Measurements from ENCODE around the gene URI1. TPM values are rescaled to one million over a fixed set of nuclear protein-coding genes. Genes with fewer than 3 reads are reported as not detected.

The URI1 gene
- total RNA-seq, 4 donors from 2014 or later, result 52.2 to 63.2 (median 58.6) TPM

DNA sequence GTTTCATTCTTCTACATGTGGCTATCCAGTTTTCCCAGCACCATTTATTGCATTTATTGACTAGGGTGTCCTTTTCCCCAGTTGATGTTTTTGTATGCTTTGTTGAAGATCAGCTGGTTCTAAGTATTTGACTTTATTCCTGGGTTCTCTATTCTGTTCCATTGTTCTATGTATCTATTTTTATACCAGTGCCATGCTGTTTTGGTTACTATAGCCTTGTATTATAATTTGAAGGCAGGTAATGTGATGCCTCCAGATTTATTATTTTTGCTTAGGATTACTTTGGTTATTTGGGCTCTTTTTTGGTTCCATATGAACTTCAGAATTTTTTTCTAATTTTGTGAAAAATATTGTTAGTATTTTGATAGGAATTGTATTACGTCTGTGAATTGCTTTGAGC is 80.6 kb downstream of the URI1 start:
- TF ChIP-seq, protein P1, sequence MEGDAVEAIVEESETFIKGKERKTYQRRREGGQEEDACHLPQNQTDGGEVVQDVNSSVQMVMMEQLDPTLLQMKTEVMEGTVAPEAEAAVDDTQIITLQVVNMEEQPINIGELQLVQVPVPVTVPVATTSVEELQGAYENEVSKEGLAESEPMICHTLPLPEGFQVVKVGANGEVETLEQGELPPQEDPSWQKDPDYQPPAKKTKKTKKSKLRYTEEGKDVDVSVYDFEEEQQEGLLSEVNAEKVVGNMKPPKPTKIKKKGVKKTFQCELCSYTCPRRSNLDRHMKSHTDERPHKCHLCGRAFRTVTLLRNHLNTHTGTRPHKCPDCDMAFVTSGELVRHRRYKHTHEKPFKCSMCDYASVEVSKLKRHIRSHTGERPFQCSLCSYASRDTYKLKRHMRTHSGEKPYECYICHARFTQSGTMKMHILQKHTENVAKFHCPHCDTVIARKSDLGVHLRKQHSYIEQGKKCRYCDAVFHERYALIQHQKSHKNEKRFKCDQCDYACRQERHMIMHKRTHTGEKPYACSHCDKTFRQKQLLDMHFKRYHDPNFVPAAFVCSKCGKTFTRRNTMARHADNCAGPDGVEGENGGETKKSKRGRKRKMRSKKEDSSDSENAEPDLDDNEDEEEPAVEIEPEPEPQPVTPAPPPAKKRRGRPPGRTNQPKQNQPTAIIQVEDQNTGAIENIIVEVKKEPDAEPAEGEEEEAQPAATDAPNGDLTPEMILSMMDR (IDR thresholded peaks at IDR 0.05), result no peak
- no peak for DNase-seq (ENCODE audit: low spot score)
- ATAC-seq (ENCODE audit: low FRiP score), result no peak

DNA sequence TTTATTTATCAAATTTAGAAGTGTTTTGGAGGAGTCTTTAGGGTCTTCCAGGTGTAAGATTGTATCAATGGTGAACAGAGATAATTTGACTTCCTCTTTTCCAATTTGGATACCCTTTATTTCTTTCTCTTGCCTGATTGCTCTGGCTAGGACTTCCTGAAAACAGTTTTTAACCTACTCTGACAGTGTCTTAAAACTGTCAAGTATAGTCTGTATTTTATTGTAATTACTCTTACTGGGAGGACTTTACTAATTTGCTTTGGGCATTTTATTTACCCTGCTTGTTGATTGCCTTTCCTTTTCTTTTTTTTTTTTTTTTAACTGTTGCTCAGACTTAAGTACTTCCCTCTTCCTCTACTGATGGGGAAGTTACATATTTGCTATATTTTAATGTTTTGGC is 81.3 kb downstream of the URI1 start:
- DNase-seq (ENCODE audit: low spot score), result no peak
- no peak for ATAC-seq (ENCODE audit: low FRiP score)
- TF ChIP-seq, protein P1 (IDR thresholded peaks at IDR 0.05), result no peak

DNA sequence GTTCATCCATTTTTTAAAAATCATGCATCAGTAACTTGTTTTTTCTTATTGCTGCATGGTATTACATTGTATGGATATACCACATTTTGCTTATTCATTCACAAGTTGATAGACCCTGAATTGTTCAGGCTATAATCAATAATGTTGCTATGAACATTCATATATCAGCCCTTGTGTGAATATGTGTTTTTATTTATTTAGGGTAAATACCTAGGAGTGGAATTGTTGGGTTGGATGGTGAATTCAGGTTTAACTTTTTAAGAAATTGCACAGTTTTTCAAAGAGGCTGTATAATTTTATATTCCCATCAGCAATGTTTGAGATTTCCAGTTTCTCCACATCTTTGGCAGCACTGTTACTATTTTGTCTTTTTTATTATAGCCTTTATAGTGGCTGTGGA is 82.1 kb downstream of the URI1 start:
- TF ChIP-seq, protein P1 (IDR thresholded peaks at IDR 0.05), result no peak
- ATAC-seq (ENCODE audit: low FRiP score), result no peak
- DNase-seq (ENCODE audit: low spot score), result no peak

DNA sequence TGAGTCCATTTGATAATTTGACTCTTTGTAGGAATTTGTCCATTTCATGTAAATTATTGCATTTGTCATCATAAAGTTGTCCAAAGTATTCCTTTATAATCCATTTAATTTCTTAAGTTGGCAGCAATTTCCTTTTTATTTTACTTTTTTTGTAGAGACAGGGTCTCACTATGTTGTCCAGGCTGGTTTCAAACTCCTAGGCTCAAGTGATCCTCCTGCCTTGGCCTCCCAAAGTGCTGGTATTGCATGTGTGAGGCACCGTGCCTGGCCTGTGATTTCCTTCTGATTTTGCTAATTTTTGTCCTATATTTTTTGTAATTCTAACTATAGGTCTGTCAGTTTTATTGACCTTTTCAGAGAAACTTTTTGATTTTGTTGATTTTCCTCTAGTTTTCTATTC is 84.9 kb downstream of the URI1 start:
- DNase-seq (ENCODE audit: low spot score) (no peak), ATAC-seq (ENCODE audit: low FRiP score) (no peak)
- TF ChIP-seq, protein P1 (IDR thresholded peaks at IDR 0.05), result no peak

DNA sequence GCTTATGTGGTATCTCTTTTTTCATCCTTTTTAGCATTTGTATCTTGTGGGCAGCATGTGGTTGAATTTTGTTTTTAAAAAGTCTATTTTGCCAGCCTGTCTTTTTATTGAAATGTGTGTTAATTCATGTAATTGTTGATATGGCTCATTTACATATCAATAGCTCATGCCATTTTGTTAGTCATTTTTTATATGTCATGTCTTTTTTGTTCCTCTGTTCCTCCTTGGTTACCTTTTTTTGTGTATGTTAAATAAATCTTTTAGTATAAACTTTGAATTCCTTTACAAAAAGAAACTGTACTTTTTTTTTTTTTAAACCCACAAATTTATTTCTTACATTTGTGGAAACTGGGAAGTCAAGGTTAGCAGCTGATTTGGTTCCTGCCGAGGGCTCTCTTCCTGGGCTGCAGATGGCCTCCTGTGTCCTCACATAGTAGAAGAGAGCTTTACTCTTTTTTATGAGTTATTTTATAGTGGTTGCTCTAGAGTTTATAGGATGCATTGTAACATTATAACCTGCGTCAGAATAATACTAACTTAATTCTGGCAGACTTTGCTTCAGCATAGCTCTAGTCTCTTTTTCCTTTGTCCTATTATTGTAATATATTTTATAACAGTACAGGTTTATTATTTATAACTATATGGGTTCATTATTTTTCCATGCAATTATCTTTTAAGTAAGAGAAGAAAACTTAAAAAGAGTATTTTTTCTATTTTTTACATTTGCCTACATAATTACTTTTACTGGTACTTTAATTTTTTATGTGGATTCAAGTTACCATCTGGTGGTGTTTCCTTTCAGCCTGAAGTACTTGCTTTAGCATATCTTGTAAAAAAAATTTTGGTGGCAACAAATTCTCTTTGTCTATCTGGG is 86.3 kb downstream of the URI1 start:
- DNase-seq (ENCODE audit: low spot score) (no peak), ATAC-seq (ENCODE audit: low FRiP score) (no peak)
- TF ChIP-seq, protein P1 (IDR thresholded peaks at IDR 0.05), result no peak

DNA sequence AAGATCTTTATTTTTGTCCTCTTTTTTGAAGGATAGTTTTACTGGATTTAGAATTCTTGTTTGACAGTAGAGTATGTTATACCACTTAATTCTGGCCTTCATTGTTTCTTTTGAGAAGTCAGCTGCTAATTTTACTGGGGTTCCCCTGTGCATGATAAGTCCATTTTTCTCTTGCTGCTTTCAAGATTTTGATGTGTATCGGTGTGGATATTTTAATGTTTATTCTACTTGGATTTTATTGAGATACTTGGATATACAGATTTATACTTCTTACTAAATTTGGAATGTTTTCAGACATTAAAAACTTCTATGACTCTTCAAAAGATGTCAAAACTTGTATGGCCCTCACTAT is 86.9 kb downstream of the URI1 start:
- ATAC-seq (ENCODE audit: low FRiP score), result no peak
- TF ChIP-seq, protein P1 (IDR thresholded peaks at IDR 0.05), result no peak
- DNase-seq (ENCODE audit: low spot score), result no peak

All from omental fat pad (tissue), 4 donors.